Measurements from ENCODE around the gene FOLR2.

Gene FOLR2

DNA sequence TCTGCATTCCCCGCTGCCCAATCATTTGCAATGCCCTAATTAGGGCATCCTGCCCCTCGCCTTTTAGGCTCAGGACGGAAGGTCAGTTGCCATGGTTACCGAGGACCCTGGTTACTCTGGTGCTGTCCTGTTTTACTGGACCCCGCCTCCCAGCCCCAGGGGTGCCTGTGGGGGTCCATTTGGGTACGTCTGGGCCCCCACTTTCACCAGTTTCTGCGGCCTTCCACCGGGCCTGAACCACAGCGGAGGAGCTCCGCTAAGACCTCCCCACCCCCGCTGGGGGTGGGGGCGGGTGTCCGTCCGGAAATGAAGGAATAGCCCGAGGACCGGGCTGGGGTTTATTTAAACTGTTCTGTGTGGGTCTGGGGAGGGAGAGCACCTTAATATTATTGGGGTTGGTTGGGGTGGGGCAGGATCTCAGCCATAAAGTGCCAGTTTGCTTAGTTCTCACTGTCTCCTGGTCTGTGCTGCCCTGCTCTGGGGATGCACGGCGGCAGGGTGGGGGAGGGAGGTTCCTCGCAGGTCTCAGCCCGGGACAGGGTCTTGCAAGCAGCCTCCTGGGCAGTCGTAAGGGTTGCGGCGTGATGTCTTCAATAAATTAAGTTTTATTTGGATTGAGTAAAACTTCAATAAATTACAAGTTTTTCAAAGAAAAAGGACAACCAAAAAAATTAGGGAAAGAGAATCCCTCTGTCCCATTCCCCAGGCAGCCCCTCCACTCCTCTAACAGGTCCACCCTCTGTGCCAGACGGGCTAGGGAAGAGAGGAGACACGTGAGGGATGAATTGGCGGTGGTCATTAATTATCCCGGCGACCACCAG lies 22.1 kb downstream of the FOLR2 start:
- H3K27ac ChIP-seq: no peak overlapping the region

DNA sequence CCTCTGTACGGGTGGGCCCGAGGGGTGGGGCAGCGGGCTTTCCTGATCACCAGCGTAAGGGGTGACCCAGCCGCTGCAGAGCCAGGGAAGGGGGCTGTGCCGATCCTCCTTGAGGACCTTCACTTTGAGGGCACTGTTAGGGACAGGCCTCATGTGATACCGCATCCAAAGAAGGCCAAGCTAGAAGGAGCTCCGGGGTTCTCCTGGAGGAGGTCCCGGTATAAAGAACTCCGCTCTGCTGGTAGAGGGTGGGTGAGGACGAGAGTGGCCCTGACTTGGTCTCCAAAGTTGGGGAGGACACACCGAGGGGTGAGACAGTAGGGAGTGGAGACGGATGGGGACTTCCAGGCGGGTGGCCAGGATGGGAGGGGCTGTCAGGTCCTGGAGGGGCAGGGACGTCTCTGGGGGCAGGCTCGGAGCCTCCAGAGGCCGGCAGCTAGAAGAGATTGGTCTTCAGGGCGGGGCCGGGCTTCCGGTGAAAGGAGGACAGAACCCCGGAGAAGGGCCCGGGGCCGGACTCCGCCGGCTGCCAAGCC lies 22.8 kb downstream of the FOLR2 start:
- no peak overlapping the region for H3K27ac ChIP-seq
- TF ChIP-seq, protein P1, sequence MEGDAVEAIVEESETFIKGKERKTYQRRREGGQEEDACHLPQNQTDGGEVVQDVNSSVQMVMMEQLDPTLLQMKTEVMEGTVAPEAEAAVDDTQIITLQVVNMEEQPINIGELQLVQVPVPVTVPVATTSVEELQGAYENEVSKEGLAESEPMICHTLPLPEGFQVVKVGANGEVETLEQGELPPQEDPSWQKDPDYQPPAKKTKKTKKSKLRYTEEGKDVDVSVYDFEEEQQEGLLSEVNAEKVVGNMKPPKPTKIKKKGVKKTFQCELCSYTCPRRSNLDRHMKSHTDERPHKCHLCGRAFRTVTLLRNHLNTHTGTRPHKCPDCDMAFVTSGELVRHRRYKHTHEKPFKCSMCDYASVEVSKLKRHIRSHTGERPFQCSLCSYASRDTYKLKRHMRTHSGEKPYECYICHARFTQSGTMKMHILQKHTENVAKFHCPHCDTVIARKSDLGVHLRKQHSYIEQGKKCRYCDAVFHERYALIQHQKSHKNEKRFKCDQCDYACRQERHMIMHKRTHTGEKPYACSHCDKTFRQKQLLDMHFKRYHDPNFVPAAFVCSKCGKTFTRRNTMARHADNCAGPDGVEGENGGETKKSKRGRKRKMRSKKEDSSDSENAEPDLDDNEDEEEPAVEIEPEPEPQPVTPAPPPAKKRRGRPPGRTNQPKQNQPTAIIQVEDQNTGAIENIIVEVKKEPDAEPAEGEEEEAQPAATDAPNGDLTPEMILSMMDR (conservative IDR thresholded peaks at IDR 0.05): no peak

More for the DNA sequence above, 22.1 kb downstream of the FOLR2 start:
- TF ChIP-seq, protein P1 (conservative IDR thresholded peaks at IDR 0.05): 0 out of 2 replicates have a peak, but pooled peaks have one; percentile 6

DNA sequence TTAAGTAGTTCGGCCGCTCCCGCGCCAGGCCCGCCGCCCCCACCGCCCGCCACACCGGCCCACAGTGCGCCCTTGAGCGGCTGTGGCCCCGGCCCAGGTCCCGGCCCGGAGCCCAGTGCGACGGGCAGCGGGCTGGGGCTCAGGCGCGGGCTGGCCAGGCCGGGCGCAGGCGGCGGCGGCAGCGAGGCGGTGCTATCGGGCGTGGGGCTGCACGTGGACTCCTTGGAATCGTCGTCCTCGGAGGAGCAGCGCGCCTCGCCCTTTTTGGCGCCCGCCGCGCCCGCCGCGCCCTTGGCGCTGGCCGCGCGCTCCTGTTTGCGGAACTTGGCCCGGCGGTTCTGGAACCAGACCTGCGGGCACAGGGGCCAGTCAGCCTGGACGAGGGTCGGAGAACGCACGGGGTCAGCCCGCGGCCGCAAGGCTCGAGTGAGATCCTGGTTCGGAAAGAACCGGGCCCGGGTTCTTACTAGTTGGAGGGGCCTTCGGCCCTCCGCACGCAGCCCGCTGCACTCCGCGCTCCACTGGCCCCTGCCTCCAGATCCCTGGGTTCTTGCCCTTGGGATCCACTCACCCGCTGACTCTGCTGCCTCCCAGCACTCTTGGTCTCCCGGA lies 23.4 kb downstream of the FOLR2 start:
- TF ChIP-seq, protein P1 (conservative IDR thresholded peaks at IDR 0.05): no peak
- no peak overlapping the region for H3K27ac ChIP-seq

DNA sequence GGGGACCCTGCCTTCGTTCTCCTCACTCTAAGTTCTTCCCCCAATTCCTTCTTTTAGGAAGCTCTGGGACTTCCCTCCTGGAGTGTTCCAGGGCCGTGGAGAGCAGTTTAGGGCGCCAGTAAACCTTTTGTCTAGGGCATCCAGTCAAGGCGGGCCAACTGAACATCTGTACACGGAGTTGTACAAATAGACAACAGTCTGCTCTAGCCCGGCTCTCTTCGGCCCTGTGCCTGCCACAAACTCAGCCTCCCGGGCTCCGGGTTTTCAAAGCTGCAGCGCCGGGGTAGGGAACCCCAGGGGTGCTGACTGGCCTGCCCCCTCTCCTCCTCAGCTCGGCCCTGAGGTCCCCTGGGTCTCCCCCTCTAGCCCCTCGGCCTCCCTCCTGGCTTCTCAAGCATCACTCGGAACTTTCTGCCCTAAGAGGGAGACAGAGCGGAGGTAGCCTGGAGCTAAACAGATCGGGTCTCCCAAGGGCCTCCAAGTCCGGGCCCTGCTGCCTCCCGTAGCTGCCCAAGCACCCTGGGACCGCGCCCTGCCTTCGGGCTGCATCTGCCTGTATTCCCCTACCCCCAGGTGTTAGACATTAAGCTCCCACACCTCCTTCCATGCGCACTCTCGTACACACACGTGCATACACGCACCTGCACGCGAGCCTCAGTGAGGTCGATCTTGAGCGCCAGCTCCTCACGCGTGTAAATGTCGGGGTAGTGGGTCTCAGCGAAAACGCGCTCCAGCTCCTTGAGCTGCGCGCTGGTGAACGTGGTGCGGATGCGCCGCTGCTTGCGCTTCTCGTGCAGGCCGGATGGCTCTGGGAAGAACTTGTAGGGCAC lies 24.1 kb downstream of the FOLR2 start:
- no peak overlapping the region for H3K27ac ChIP-seq
- TF ChIP-seq, protein P1 (conservative IDR thresholded peaks at IDR 0.05): no peak

DNA sequence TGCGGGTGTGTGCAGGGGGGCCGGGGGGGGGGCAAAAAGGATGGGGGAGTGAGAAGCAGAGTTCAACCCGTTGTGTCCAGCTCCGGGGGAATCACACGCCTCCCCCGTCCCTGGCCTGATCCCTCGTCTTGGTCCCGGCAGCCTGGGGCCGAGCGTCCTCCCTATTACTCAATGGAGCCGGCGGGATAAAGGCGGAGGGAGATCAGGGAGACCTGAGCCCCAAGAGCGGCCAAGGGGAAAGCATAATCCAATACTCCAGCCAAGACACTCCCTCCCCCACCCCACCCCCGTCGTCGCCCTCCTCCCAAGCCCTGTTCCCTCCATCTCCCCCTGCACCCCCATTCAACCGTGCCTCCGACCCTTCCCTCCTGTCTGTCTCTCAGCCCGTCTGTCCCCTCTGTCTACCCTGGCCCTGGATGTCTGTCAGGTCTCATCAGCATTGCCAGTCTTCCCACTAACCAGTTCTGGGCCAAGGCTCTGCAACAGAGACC lies 24.7 kb downstream of the FOLR2 start:
- TF ChIP-seq, protein P1 (conservative IDR thresholded peaks at IDR 0.05): no peak
- no peak overlapping the region for H3K27ac ChIP-seq

DNA sequence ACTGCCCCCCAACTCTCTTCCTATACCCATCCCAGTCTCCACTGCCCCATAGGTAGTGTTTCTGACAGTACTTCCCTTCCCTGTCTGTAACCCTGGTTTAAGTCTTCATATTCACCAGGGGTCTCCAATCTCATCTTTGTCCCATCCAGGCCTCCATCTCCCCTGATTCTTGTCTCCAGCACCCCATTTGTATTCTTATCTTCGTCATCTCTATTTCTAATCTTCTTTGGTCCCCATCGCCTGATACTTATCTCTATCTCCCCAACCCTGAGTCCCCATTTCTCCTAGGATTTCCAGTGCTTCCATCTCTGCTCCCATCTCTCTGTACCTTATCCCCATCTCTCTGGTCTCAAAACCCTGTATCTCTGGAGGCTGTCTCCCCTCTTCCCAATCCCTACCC lies 25.5 kb downstream of the FOLR2 start:
- TF ChIP-seq, protein P1 (conservative IDR thresholded peaks at IDR 0.05): no peak
- H3K27ac ChIP-seq: no peak overlapping the region
